Uterus (tissue), 4 donors: ENCODE data around the gene BCAR1. TPM values are rescaled to one million over a fixed set of nuclear protein-coding genes. Genes with fewer than 3 reads are reported as not detected.
"Not testable (repeated sequence)": the region's sequence is repeated elsewhere in the genome, so short reads cannot be mapped to it uniquely, and the experiment has no call there.

Experiments
- DNase-seq, 2 donors: peaks; one replicate each; pipeline ENCODE4 v3.0.0-alpha.2; 2019 to 2020
- H3K27ac ChIP-seq, 2 donors: fragments of 200-600 bp; sonication (generic); 1 replicate in 1 of 2; 2 replicates in 1 of 2; pipeline ENCODE4 v1.5.1; 2016 to 2018
- H3K27me3 ChIP-seq, 2 donors: fragments of 200-600 bp; sonication (generic); one replicate each; pipeline ENCODE4 v1.5.1; 2018 to 2019; ENCODE audit warnings: control low read depth in 1 of 2
- H3K36me3 ChIP-seq, 2 donors: fragments of 200-600 bp; sonication (generic); one replicate each; pipeline ENCODE4 v1.5.1; 2019; ENCODE audit warnings: control low read depth in 1 of 2
- H3K4me1 ChIP-seq, 2 donors: fragments of 200-600 bp; sonication (generic); one replicate each; pipeline ENCODE4 v1.5.1; 2018 to 2019; ENCODE audit warnings: control low read depth in 1 of 2
- H3K4me3 ChIP-seq, 2 donors: fragments of 200-600 bp; sonication (generic); 1 replicate in 1 of 2; 2 replicates in 1 of 2; pipeline ENCODE4 v1.5.1; 2018 to 2019; ENCODE audit warnings: mild to moderate bottlenecking in 1 of 2
- H3K9me3 ChIP-seq, 2 donors: fragments of 200-600 bp; sonication (generic); one replicate each; pipeline ENCODE4 v1.5.1; 2019; ENCODE audit warnings: control low read depth in 1 of 2
- CTCF ChIP-seq, 4 experiments: fragments of 200-600 bp in 2 of 4; fragments of 450-650 bp in 2 of 4; sonication (generic) in 2 of 4; IDR thresholded peaks; one replicate each; pipeline ENCODE4 v1.5.1; 2016 to 2019; ENCODE audit warnings: antibody characterized with exemption in 4 of 4, mild to moderate bottlenecking in 2 of 4, moderate library complexity in 1 of 4
- POLR2A ChIP-seq, 2 donors: fragments of 450-650 bp; IDR thresholded peaks; one replicate each; pipeline ENCODE4 v1.6.1; 2016; ENCODE audit warnings: antibody characterized with exemption in 2 of 2, mild to moderate bottlenecking in 1 of 2, moderate library complexity in 1 of 2
- intact Hi-C: fragments of 100-400 bp; cut with DNase I; formaldehyde crosslinking; loops from one replicate; pipeline ENCODE4 v1.15.1; 2023; ENCODE audit warnings: low total_unique reads
- total RNA-seq, 4 donors: library from RNA; depleted of rRNA in 3 of 4; stranded (reverse); fragments of >200 nt in 3 of 4; gene quantifications; one replicate each; pipeline versions ENCODE4 v1.1.0 to v1.2.4, GENCODE V29; 2014 to 2023
- donor health status: DM: yes; HTN: yes; CAD: no.

Gene BCAR1
- total RNA-seq, 4 donors from 2014 or later, result 42.8 to 104 (median 47.2) TPM

GRCh38 chr16:75280331-75280804 lies 28.9 kb upstream of the BCAR1 start:
- Histone ChIP-seq H3K27me3 (no peaks in the 10 kb centered on the region), H3K27ac (no peak overlapping the region), H3K9me3 (no peaks in the 10 kb centered on the region), H3K4me3 (no peak overlapping the region), H3K4me1 (no peaks in the 10 kb centered on the region), H3K36me3 (no peaks in the 10 kb centered on the region)
- TF ChIP-seq CTCF (IDR thresholded peaks at IDR 0.05) (no peak), POLR2A (IDR thresholded peaks at IDR 0.05) (no peak)
- intact Hi-C loops, result no loop called here
- DNase-seq, result no peak

GRCh38 chr16:75279305-75279704 lies 27.9 kb upstream of the BCAR1 start:
- no peak for DNase-seq
- Histone ChIP-seq H3K36me3 (no peaks in the 10 kb centered on the region), H3K4me3 (no peak overlapping the region), H3K9me3 (no peaks in the 10 kb centered on the region), H3K27me3 (no peaks in the 10 kb centered on the region), H3K27ac (no peak overlapping the region), H3K4me1 (no peaks in the 10 kb centered on the region)
- intact Hi-C loops, result no loop called here
- no peak for TF ChIP-seq POLR2A (IDR thresholded peaks at IDR 0.05)
- TF ChIP-seq CTCF (IDR thresholded peaks at IDR 0.05), result no peak

GRCh38 chr16:75273054-75273925 lies 21.9 kb upstream of the BCAR1 start:
- Histone ChIP-seq H3K4me1 (no peaks in the 10 kb centered on the region), H3K27me3 (no peaks in the 10 kb centered on the region), H3K27ac (no peak overlapping the region), H3K9me3 (no peaks in the 10 kb centered on the region), H3K36me3 (no peaks in the 10 kb centered on the region), H3K4me3 (no peak overlapping the region)
- no peak for DNase-seq
- no peak for TF ChIP-seq CTCF (IDR thresholded peaks at IDR 0.05)
- intact Hi-C loops, result no loop called here

- H3K36me3 ChIP-seq, H3K4me1 ChIP-seq, H3K9me3 ChIP-seq, H3K4me3 ChIP-seq, H3K27ac ChIP-seq, intact Hi-C loops, H3K27me3 ChIP-seq, DNase-seq: not testable (repeated sequence)
Measured at GRCh38 chr16:75272629-75273028, 21.2 kb upstream of the BCAR1 start.

- H3K27ac ChIP-seq, result no peak overlapping the region
- DNase-seq, result no peak
Measured at GRCh38 chr16:75272097-75272551, 20.7 kb upstream of the BCAR1 start.

More at GRCh38 chr16:75272097-75272551, 20.7 kb upstream of the BCAR1 start:
- no peaks in the 10 kb centered on the region for H3K4me1 ChIP-seq
- intact Hi-C loops, result no loop called here
- no peaks in the 10 kb centered on the region for H3K9me3 ChIP-seq
- H3K27me3 ChIP-seq, result no peaks in the 10 kb centered on the region
- no peaks in the 10 kb centered on the region for H3K36me3 ChIP-seq
- no peak overlapping the region for H3K4me3 ChIP-seq
- TF ChIP-seq CTCF (IDR thresholded peaks at IDR 0.05) (no peak), POLR2A (IDR thresholded peaks at IDR 0.05) (no peak)
